Naive thymus-derived CD4-positive, alpha-beta T cell (primary cell): ENCODE data around the gene FAM216A. TPM values are rescaled to one million over a fixed set of nuclear protein-coding genes. Genes with fewer than 3 reads are reported as not detected.
"Not testable (repeated sequence)": the region's sequence is repeated elsewhere in the genome, so short reads cannot be mapped to it uniquely, and the experiment has no call there.

Experiments
- ATAC-seq: fragments of 150-1000 bp; cut with Tn5 transposase; 2 replicates; pipeline ENCODE4 v1.10.0; 2021; ENCODE audit warnings: mild to moderate bottlenecking, moderate library complexity
- CTCF ChIA-PET: fragments of 350-600 bp; sonication (Branson Sonifier 250); formaldehyde crosslinking; loops from one replicate; lab custom pipeline; 2021; ENCODE audit warnings: antibody characterized with exemption; lab: Charles Lee
- POLR2A ChIA-PET: fragments of 350-600 bp; sonication (Branson Sonifier 250); formaldehyde crosslinking; loops from one replicate; lab custom pipeline; 2021; ENCODE audit warnings: antibody characterized with exemption, inconsistent platforms; lab: Charles Lee
- DNase-seq, 9 donors: peaks; one replicate each; pipeline versions ENCODE4 v3.0.0 to v3.0.0-alpha.2; 2020 to 2022; ENCODE audit warnings: mixed read lengths in 1 of 9
- H3K27ac ChIP-seq: one replicate; pipeline ENCODE4 v1.7.0; 2013; ENCODE audit warnings: mild to moderate bottlenecking, low read depth, low read length, moderate library complexity
- H3K27me3 ChIP-seq, 2 donors: one replicate each; pipeline ENCODE4 v1.7.0; 2013; ENCODE audit warnings: low read length in 2 of 2, mild to moderate bottlenecking in 2 of 2, moderate library complexity in 2 of 2; ENCODE audit not compliant: control insufficient read depth in 2 of 2, insufficient read depth in 2 of 2
- H3K36me3 ChIP-seq, 3 experiments: 1 replicate in 2 of 3; 2 replicates in 1 of 3; pipeline ENCODE4 v1.7.0; 2013; ENCODE audit warnings: low read length in 3 of 3, mild to moderate bottlenecking in 3 of 3, moderate library complexity in 1 of 3; ENCODE audit not compliant: insufficient read depth in 3 of 3, control insufficient read depth in 2 of 3
- H3K4me1 ChIP-seq, 2 donors: one replicate each; pipeline ENCODE4 v1.7.0; 2013; ENCODE audit warnings: low read length in 2 of 2, mild to moderate bottlenecking in 2 of 2, moderate library complexity in 1 of 2; ENCODE audit not compliant: control insufficient read depth in 2 of 2, insufficient read depth in 2 of 2
- H3K4me3 ChIP-seq: 2 replicates; pipeline ENCODE4 v1.7.0; 2013; ENCODE audit warnings: mild to moderate bottlenecking, low read length
- H3K9me3 ChIP-seq, 3 experiments: 1 replicate in 2 of 3; 2 replicates in 1 of 3; pipeline ENCODE4 v1.7.0; 2013; ENCODE audit warnings: low read length in 3 of 3; ENCODE audit not compliant: control insufficient read depth in 2 of 3
- H3K27ac Mint-ChIP-seq, 9 donors: one replicate each; pipeline ENCODE4 v1.8.0; 2020 to 2022; ENCODE audit warnings: mixed read lengths in 9 of 9, mild to moderate bottlenecking in 8 of 9, moderate library complexity in 5 of 9, inconsistent platforms in 2 of 9
- H3K27me3 Mint-ChIP-seq, 5 donors: one replicate each; pipeline ENCODE4 v1.8.0; 2021 to 2022; ENCODE audit warnings: mixed read lengths in 5 of 5, mild to moderate bottlenecking in 1 of 5
- H3K36me3 Mint-ChIP-seq, 5 donors: one replicate each; pipeline ENCODE4 v1.8.0; 2020 to 2022; ENCODE audit warnings: mixed read lengths in 5 of 5, mild to moderate bottlenecking in 3 of 5, inconsistent platforms in 1 of 5
- H3K4me1 Mint-ChIP-seq, 7 donors: one replicate each; pipeline ENCODE4 v1.8.0; 2020 to 2022; ENCODE audit warnings: mixed read lengths in 7 of 7, mild to moderate bottlenecking in 3 of 7, inconsistent platforms in 1 of 7
- H3K4me3 Mint-ChIP-seq, 10 donors: one replicate each; pipeline ENCODE4 v1.8.0; 2020 to 2022; ENCODE audit warnings: mild to moderate bottlenecking in 10 of 10, mixed read lengths in 10 of 10, moderate library complexity in 6 of 10, inconsistent platforms in 2 of 10
- H3K9me3 Mint-ChIP-seq, 11 donors: one replicate each; pipeline ENCODE4 v1.8.0; 2020 to 2022; ENCODE audit warnings: mixed read lengths in 11 of 11, mild to moderate bottlenecking in 4 of 11, inconsistent platforms in 1 of 11, moderate library complexity in 1 of 11
- intact Hi-C, 2 donors: fragments of 100-400 bp; cut with micrococcal nuclease; formaldehyde crosslinking; loops; one replicate each; pipeline ENCODE4 v1.15.1; 2023
- polyA plus RNA-seq, 2 donors: library from polyadenylated mRNA; unstranded; fragments of 300-500 nt; fragmentation: Illumina TruSeq; gene quantifications; one replicate each; pipeline ENCODE4 v1.2.3, GENCODE V29; 2021
- total RNA-seq, 6 experiments: library from RNA in 5 of 6; stranded (reverse) in 5 of 6; gene quantifications; 1 replicate in 5 of 6; 2 replicates in 1 of 6; pipeline ENCODE4 v1.2.3 and lab custom pipeline; 2021 to 2026

Gene FAM216A
- total and polyA plus RNA-seq, 7 experiments from 2014 or later = 5.3 to 24.1 (median 14.2) TPM

DNA sequence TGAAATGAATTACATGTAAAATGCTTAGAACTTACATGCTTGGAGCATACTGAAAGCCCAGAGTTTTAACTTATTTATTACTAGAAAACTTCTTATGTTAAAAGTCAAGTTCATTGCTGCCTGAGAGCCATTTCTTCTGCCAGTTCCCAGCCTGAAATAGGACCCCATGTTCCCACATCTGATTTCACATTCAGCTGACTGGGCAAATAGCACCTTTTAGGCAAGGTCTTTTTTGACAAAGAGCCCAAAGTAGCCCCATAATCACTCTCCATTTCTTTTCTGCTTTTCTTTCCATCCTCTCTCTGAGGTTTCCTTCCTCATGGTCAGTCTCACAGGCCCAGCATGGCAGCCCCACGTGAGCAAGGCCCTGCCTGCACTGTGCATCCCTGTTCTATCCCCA lies 17.4 kb upstream of the FAM216A start:
- Histone ChIP-seq H3K4me1 (peaks cover 20 to 22% of the 10 kb centered on the region in 2 donors), H3K27me3 (no peaks in the 10 kb centered on the region), H3K36me3 (peaks cover 0 to 29% (median 3%) of the 10 kb centered on the region in 3 experiments), H3K9me3 (no peaks in the 10 kb centered on the region), H3K27ac (peak overlapping the region; percentile 17), H3K4me3 (no peak overlapping the region)
- H3K9me3 Mint-ChIP-seq = peaks cover 0 to 5% (median 0%) of the 10 kb centered on the region in 11 donors
- peaks cover 27 to 44% (median 38%) of the 10 kb centered on the region in 7 donors for H3K4me1 Mint-ChIP-seq
- no peak for DNase-seq
- CTCF ChIA-PET = interaction anchor here (0.6 to 6.1 kb wide), 5 partner anchors 27 to 375 kb away, joined by 3 to 87 read pairs (median 8); no protein-coding TSS in a partner anchor
- intact Hi-C loops = loop anchor here (2.0 to 5.0 kb wide), 6 partner anchors 49 to 739 kb away; partner anchors contain the start of genes ANAPC7 (in 1 of the 2), C12orf76 (in 1 of the 2) and FAM222A (in 1 of the 2)
- H3K4me3 Mint-ChIP-seq = peak overlapping the region in 5 of 10 donors; percentile 23 to 98 (median 44)
- POLR2A ChIA-PET = interaction anchor here (0.9 to 6.1 kb wide), 6 partner anchors 12 to 171 kb away, joined by 3 to 88 read pairs (median 8); partner anchors contain the start of genes FAM216A, GPN3 and TCTN1
- peaks cover 0 to 3% (median 0%) of the 10 kb centered on the region in 5 donors for H3K27me3 Mint-ChIP-seq
- peaks cover 0 to 26% (median 15%) of the 10 kb centered on the region in 5 donors for H3K36me3 Mint-ChIP-seq
- H3K27ac Mint-ChIP-seq = peak overlapping the region; percentile 44 to 100 (median 92)
- no peak for ATAC-seq

DNA sequence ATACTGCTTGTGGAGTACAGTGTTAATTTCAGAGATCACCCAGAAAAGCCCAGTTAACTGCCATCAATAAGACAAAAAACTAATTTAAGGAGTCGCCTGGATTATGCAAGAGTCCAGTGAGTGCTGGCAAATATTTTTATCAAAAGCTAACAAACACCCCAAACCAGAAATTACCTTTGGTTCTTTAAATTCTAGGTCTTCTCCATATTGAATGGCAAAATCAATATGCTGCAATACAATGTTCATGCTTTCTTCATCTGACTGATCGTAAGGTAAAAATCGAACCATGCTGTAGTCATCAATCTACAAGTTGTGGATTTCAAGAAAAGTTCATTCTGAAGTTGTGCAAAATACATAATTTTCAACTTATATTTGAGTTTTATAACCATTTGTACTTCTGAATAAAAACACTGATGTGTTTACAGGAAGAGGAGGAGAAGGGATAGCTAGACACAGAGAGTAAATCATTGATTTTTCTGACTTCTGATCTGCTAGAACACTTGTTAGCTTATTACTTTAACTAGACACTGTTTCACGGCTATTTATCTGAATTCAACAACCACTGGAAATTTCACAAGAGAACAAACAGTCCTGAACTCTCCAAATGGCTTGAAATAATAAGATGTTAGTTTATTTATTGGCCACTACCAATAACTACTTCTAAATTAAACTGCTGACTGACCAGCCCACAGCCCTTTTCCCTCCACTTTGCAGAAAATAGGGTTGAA lies 14.9 kb upstream of the FAM216A start:
- Histone ChIP-seq H3K4me3 (no peak overlapping the region), H3K27ac (no peak overlapping the region), H3K36me3 (peaks cover 0 to 36% (median 0%) of the 10 kb centered on the region in 3 experiments), H3K27me3 (no peaks in the 10 kb centered on the region), H3K4me1 (peaks cover 6 to 7% of the 10 kb centered on the region in 2 donors), H3K9me3 (no peaks in the 10 kb centered on the region)
- Mint-ChIP-seq H3K27ac (peak overlapping the region in 1 of 9 donors; percentile 5), H3K4me3 (no peak overlapping the region), H3K27me3 (peaks cover 0 to 3% (median 0%) of the 10 kb centered on the region in 5 donors), H3K36me3 (peaks cover under 1 to 19% (median 10%) of the 10 kb centered on the region in 5 donors), H3K9me3 (peaks cover 0 to 5% (median 0%) of the 10 kb centered on the region in 11 donors), H3K4me1 (peaks cover 12 to 24% (median 21%) of the 10 kb centered on the region in 7 donors)
- DNase-seq (no peak), ATAC-seq (no peak)
- CTCF ChIA-PET = interaction anchor here (0.6 to 6.1 kb wide), 3 partner anchors 23 to 147 kb away, joined by 3 to 87 read pairs (median 4); no protein-coding TSS in a partner anchor
- POLR2A ChIA-PET = interaction anchor here (6.1 kb wide), 1 partner anchor 14 kb away, joined by 88 read pairs; the partner anchor contains the start of genes FAM216A and GPN3
- intact Hi-C loops = loop anchor here (5.0 kb wide), 3 partner anchors 51 to 741 kb away; partner anchors contain the start of genes ANAPC7 (in 1 of the 2) and FAM222A (in 1 of the 2)

- ATAC-seq (no peak), DNase-seq (no peak)
- Histone ChIP-seq H3K4me1 (no peaks in the 10 kb centered on the region), H3K27me3 (no peaks in the 10 kb centered on the region), H3K27ac (no peak overlapping the region), H3K36me3 (peaks cover 0 to 42% (median 3%) of the 10 kb centered on the region in 3 experiments), H3K9me3 (no peaks in the 10 kb centered on the region), H3K4me3 (no peak overlapping the region)
- ChIA-PET CTCF (interaction anchor here (0.6 to 1.2 kb wide), 4 partner anchors 9 to 985 kb away, joined by 3 to 6 read pairs (median 4); partner anchors contain the start of gene ARPC3), POLR2A (interaction anchor here (0.6 to 1.5 kb wide), 2 partner anchors 9 to 123 kb away, joined by 3 to 5 read pairs; partner anchors contain the start of genes FAM216A and GPN3)
- Mint-ChIP-seq H3K4me1 (peaks cover 0 to 12% (median 10%) of the 10 kb centered on the region in 7 donors), H3K9me3 (peaks cover 0 to 2% (median 0%) of the 10 kb centered on the region in 11 donors), H3K27me3 (no peaks in the 10 kb centered on the region), H3K36me3 (peaks cover 3 to 26% (median 15%) of the 10 kb centered on the region in 5 donors), H3K27ac (peak overlapping the region in 1 of 9 donors; percentile 43), H3K4me3 (no peak overlapping the region)
- intact Hi-C loops = no loop called here
These were observed 9.9 kb upstream of the FAM216A start for GRCh38 chr12:110458756-110459155.

DNA sequence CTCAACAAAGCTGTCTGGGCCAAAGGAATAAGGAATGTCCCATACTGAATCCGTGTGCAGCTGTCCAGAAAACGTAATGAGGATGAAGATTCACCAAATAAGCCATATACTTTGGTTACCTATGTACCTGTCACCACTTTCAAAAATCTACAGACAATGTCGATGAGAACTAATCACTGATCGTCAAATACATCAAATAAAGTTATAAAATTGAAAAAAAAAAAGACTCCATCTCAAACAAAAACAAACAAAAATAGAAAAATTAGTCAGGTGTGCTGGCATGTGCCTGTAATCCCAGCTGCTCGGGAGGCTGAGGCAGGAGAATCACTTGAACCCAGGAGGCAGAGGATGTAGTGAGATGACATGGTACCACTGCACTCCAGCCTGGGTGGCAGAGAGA lies 7.5 kb upstream of the FAM216A start:
- H3K27ac Mint-ChIP-seq, H3K9me3 ChIP-seq, DNase-seq, intact Hi-C loops, H3K27me3 Mint-ChIP-seq, H3K4me1 ChIP-seq, CTCF ChIA-PET, H3K27me3 ChIP-seq, H3K9me3 Mint-ChIP-seq, H3K27ac ChIP-seq, H3K4me3 ChIP-seq, ATAC-seq, H3K4me3 Mint-ChIP-seq: not testable (repeated sequence)
- POLR2A ChIA-PET = interaction anchor here (1.4 kb wide), 1 partner anchor 11 kb away, joined by 3 read pairs; the partner anchor contains the start of gene ARPC3
- peaks cover 3 to 30% (median 16%) of the 10 kb centered on the region in 5 donors for H3K36me3 Mint-ChIP-seq
- H3K36me3 ChIP-seq = peaks cover 0 to 36% (median 3%) of the 10 kb centered on the region in 3 experiments
- H3K4me1 Mint-ChIP-seq = peaks cover 0 to 34% (median 17%) of the 10 kb centered on the region in 7 donors

GRCh38 chr12:110465024-110465423 lies 3.6 kb upstream of the FAM216A start:
- intact Hi-C loops = loop anchor here (5.0 kb wide), 3 partner anchors 87 to 468 kb away; partner anchors contain the start of genes ANKRD13A (in 1 of the 2) and GIT2 (in 1 of the 2)
- Histone ChIP-seq H3K9me3 (no peaks in the 10 kb centered on the region), H3K27me3 (no peaks in the 10 kb centered on the region), H3K36me3 (peaks cover 0 to 26% (median 1%) of the 10 kb centered on the region in 3 experiments), H3K4me3 (no peak overlapping the region), H3K4me1 (peaks cover 10 to 18% of the 10 kb centered on the region in 2 donors), H3K27ac (no peak overlapping the region)
- Mint-ChIP-seq H3K4me3 (peak overlapping the region in 1 of 10 donors; percentile 10), H3K36me3 (peaks cover 0 to 19% (median 8%) of the 10 kb centered on the region in 5 donors), H3K4me1 (peaks cover 14 to 66% (median 41%) of the 10 kb centered on the region in 7 donors), H3K9me3 (peaks cover 0 to 3% (median 0%) of the 10 kb centered on the region in 11 donors), H3K27me3 (no peaks in the 10 kb centered on the region), H3K27ac (no peak overlapping the region)
- no peak for ATAC-seq
- POLR2A ChIA-PET = interaction anchor here (5.2 kb wide), 1 partner anchor 14 kb away, joined by 88 read pairs; the partner anchor contains the start of gene ARPC3
- CTCF ChIA-PET = interaction anchor here (0.6 to 0.7 kb wide), 2 partner anchors 12 to 19 kb away, joined by 3 read pairs; no protein-coding TSS in a partner anchor
- DNase-seq = no peak
